Skeletal muscle tissue (tissue), 4 donors: Measurements from ENCODE around the gene NFAM1. TPM values are rescaled to one million over a fixed set of nuclear protein-coding genes. Genes with fewer than 3 reads are reported as not detected.

Experiments
- H3K27ac ChIP-seq: one replicate; pipeline ENCODE4 v1.7.0; 2013; ENCODE audit warnings: mild to moderate bottlenecking, low read depth, low read length, inconsistent platforms
- H3K27me3 ChIP-seq, 3 donors: one replicate each; pipeline ENCODE4 v1.7.0; 2013; ENCODE audit warnings: low read length in 3 of 3; ENCODE audit not compliant: control insufficient read depth in 3 of 3, insufficient read depth in 3 of 3
- H3K36me3 ChIP-seq, 3 donors: one replicate each; pipeline ENCODE4 v1.7.0; 2013; ENCODE audit warnings: low read length in 3 of 3; ENCODE audit not compliant: control insufficient read depth in 3 of 3, insufficient read depth in 3 of 3
- H3K4me1 ChIP-seq, 3 donors: one replicate each; pipeline ENCODE4 v1.7.0; 2013; ENCODE audit warnings: low read length in 3 of 3, mild to moderate bottlenecking in 3 of 3; ENCODE audit not compliant: control insufficient read depth in 3 of 3, insufficient read depth in 3 of 3
- H3K4me3 ChIP-seq, 3 donors: one replicate each; pipeline ENCODE4 v1.7.0; 2013; ENCODE audit warnings: low read length in 3 of 3
- H3K9ac ChIP-seq, 3 donors: one replicate each; pipeline ENCODE4 v1.7.0; 2013; ENCODE audit warnings: low read length in 3 of 3, mild to moderate bottlenecking in 3 of 3, moderate library complexity in 2 of 3, low read depth in 1 of 3
- H3K9me3 ChIP-seq, 3 donors: one replicate each; pipeline ENCODE4 v1.7.0; 2013; ENCODE audit warnings: low read length in 3 of 3; ENCODE audit not compliant: control insufficient read depth in 3 of 3
- total RNA-seq: library from RNA; depleted of rRNA; stranded (reverse); fragments of >200 nt; gene quantifications from one replicate; pipeline ENCODE4 v1.2.3, GENCODE V29; 2014
- donor health status: Osteomylitis.

Gene NFAM1
- 0.52 TPM for total RNA-seq

- Histone ChIP-seq H3K27ac (no peak within 1 kb of the TSS), H3K27me3 (peaks cover 39 to 66% (median 56%) of the 10 kb centered on the region in 3 donors), H3K9me3 (no peaks in the 10 kb centered on the region), H3K9ac (no peak within 1 kb of the TSS), H3K4me1 (peaks cover 0 to 6% (median 4%) of the 10 kb centered on the region in 3 donors), H3K4me3 (peak within 1 kb of the TSS in 2 of 3 donors; percentile 13 to 14), H3K36me3 (no peaks in the 10 kb centered on the region)
Measured at GRCh38 chr22:42432020-42432596, at the start of gene NFAM1. TSS of gene NFAM1 (minus strand) at chr22:42432403. CDS start at chr22:42432357, 46 bp downstream.

DNA sequence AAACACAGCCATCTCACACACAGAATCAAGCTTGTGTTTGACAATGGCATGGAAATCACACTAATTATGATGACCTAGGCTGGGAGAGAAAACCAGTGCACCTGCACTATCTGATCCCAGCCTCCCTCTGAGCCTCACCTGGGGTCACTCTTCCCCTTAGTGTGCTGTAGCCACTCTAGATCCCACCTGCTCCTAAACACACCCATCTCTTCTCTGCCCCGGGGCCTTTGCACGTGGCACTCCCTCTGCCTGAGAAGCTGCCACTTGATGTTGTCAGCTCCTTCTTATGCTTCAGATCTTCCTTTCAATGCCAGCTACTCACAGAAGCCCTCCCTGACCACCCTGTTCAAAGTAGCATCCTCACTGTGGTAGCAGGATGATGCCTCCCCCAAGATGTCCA is 42.9 kb upstream of the NFAM1 start:
- no peaks in the 10 kb centered on the region for H3K9me3 ChIP-seq
- H3K27ac ChIP-seq = no peak overlapping the region
- peaks cover 4 to 11% (median 6%) of the 10 kb centered on the region in 3 donors for H3K27me3 ChIP-seq
- no peak overlapping the region for H3K9ac ChIP-seq
- H3K4me3 ChIP-seq = no peak overlapping the region
- no peaks in the 10 kb centered on the region for H3K4me1 ChIP-seq
- H3K36me3 ChIP-seq = no peaks in the 10 kb centered on the region

- Histone ChIP-seq H3K4me1 (no peaks in the 10 kb centered on the region), H3K4me3 (no peak overlapping the region), H3K27ac (no peak overlapping the region)
Measured at GRCh38 chr22:42473484-42474193, 41.4 kb upstream of the NFAM1 start.

DNA sequence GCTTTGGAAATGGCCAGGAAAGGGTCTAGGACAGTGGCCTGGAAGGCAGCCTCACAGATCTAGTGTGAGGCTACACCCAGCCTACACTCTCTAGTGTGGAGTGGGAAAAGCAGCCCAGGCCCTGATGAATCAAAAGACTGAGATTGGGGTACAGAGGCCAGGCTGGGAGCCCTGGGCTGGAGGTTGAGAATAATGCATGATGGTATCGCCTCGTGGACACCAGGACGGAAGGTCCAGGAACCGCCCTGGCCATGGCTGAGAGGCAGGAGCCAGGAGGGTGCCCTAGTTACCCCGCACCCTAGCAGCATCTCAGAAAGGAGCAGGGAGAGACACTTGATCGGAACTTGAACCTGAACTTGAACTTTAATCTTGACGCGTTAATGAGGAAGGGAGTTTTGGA is 40.5 kb upstream of the NFAM1 start:
- H3K4me3 ChIP-seq = no peak overlapping the region
- peaks cover 6 to 17% (median 10%) of the 10 kb centered on the region in 3 donors for H3K27me3 ChIP-seq
- H3K9me3 ChIP-seq = no peaks in the 10 kb centered on the region
- H3K4me1 ChIP-seq = no peaks in the 10 kb centered on the region
- H3K9ac ChIP-seq = no peak overlapping the region
- no peaks in the 10 kb centered on the region for H3K36me3 ChIP-seq
- H3K27ac ChIP-seq = no peak overlapping the region

More at GRCh38 chr22:42473484-42474193, 41.4 kb upstream of the NFAM1 start:
- H3K36me3 ChIP-seq = no peaks in the 10 kb centered on the region
- H3K9me3 ChIP-seq = no peaks in the 10 kb centered on the region
- peaks cover 6 to 14% (median 8%) of the 10 kb centered on the region in 3 donors for H3K27me3 ChIP-seq
- H3K9ac ChIP-seq = no peak overlapping the region

DNA sequence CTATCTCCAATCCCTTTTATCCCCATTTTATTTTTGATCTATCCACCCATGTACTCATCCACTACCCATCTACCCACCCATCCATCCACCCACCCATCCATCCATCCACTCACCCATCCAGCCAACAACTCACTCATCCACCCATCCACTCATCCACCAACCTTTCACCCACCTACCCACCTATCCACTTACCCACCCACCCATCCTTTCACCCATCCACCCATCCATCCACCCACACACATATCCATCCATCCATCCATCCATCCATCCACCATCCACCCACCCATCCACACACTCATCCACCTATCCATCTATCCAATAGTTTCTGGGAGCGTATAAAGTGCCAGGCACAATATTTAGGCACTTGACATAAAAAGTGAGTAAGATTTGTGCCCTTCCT is 39.2 kb upstream of the NFAM1 start:
- H3K9ac ChIP-seq = no peak overlapping the region
- H3K4me1 ChIP-seq = no peaks in the 10 kb centered on the region
- no peaks in the 10 kb centered on the region for H3K36me3 ChIP-seq
- no peaks in the 10 kb centered on the region for H3K9me3 ChIP-seq
- peaks cover 6 to 17% (median 10%) of the 10 kb centered on the region in 3 donors for H3K27me3 ChIP-seq
- no peak overlapping the region for H3K27ac ChIP-seq
- H3K4me3 ChIP-seq = no peak overlapping the region

GRCh38 chr22:42470366-42471082 is 38.3 kb upstream of the NFAM1 start:
- H3K4me1 ChIP-seq = no peaks in the 10 kb centered on the region
- H3K4me3 ChIP-seq = no peak overlapping the region
- no peaks in the 10 kb centered on the region for H3K36me3 ChIP-seq

DNA sequence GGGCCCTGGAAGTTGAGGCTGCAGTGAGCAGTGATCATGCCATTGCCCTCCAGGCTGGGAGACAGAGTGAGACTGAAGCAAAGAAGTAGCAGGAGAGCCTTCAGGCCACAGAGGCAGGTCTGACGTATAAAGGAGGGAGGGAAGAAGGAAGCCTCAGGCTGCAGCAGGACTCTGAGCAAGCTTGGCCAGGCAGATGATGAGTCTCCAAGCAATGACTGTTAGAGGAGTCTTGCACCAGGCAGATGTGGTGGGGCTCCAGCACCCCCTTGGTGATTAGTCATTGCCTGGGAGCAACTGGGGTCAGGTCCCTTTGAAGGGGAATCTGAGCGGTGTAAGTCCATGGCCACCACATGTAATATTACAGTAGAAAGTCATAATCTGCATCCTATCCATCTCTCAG is 36.6 kb upstream of the NFAM1 start:
- H3K4me3 ChIP-seq = no peak overlapping the region
- no peaks in the 10 kb centered on the region for H3K36me3 ChIP-seq
- H3K9ac ChIP-seq = no peak overlapping the region
- no peak overlapping the region for H3K27ac ChIP-seq
- no peaks in the 10 kb centered on the region for H3K9me3 ChIP-seq
- no peaks in the 10 kb centered on the region for H3K4me1 ChIP-seq
- peaks cover 0 to 10% (median 6%) of the 10 kb centered on the region in 3 donors for H3K27me3 ChIP-seq

More at GRCh38 chr22:42470366-42471082, 38.3 kb upstream of the NFAM1 start:
- Histone ChIP-seq H3K27me3 (peaks cover 6 to 17% (median 10%) of the 10 kb centered on the region in 3 donors), H3K27ac (no peak overlapping the region), H3K9me3 (no peaks in the 10 kb centered on the region), H3K9ac (no peak overlapping the region)

DNA sequence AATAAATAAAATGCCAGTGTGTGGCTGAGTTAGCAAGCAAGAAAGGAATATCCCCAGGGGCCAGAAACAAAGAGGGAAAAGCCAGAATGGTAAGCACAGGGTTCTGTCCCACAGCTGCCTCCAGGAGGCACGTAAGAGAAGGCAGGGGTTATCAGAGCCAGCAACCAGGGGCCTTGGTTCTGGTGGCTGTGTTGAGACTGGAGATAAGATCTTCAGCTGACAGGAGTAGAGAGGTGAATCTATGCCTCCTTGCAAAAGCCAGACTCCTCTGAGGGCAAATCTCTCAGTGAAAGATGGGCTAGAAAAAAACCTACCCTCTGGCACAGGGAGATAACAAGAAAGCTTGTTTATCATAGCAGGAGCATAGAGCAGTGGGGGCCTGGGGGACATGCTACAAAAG is 29.8 kb upstream of the NFAM1 start:
- Histone ChIP-seq H3K27ac (no peak overlapping the region), H3K9me3 (no peaks in the 10 kb centered on the region), H3K4me1 (no peaks in the 10 kb centered on the region), H3K27me3 (peaks cover 29 to 52% (median 45%) of the 10 kb centered on the region in 3 donors), H3K36me3 (no peaks in the 10 kb centered on the region), H3K9ac (no peak overlapping the region), H3K4me3 (no peak overlapping the region)

GRCh38 chr22:42461511-42461910 is 29.3 kb upstream of the NFAM1 start:
- H3K27ac ChIP-seq = no peak overlapping the region
- no peak overlapping the region for H3K4me3 ChIP-seq
- H3K36me3 ChIP-seq = no peaks in the 10 kb centered on the region
- peaks cover 31 to 52% (median 46%) of the 10 kb centered on the region in 3 donors for H3K27me3 ChIP-seq
- no peak overlapping the region for H3K9ac ChIP-seq
- no peaks in the 10 kb centered on the region for H3K4me1 ChIP-seq
- H3K9me3 ChIP-seq = no peaks in the 10 kb centered on the region
